Upper lobe of left lung (tissue), 6 donors: ENCODE results near the gene PPIL1. TPM values are rescaled to one million over a fixed set of nuclear protein-coding genes. Genes with fewer than 3 reads are reported as not detected.
A peak's percentile ranks its signal among the peaks of the same experiment; 100 is the strongest.

Experiments used
- ATAC-seq, 2 donors: fragments of 200-7000 bp; cut with Tn5 transposase; one replicate each; pipeline ENCODE4 v1.9.1; 2022; ENCODE audit warnings: mild to moderate bottlenecking in 2 of 2, moderate library complexity in 2 of 2; ENCODE audit not compliant: low FRiP score in 2 of 2
- DNase-seq, 2 donors: peaks; one replicate each; pipeline ENCODE4 v3.0.0-alpha.2; 2019 to 2020
- H3K27ac ChIP-seq, 4 donors: fragments of 200-600 bp; sonication (generic); one replicate each; pipeline ENCODE4 v1.5.1; 2016 to 2019
- H3K27me3 ChIP-seq, 4 donors: fragments of 200-600 bp; sonication (generic); one replicate each; pipeline ENCODE4 v1.5.1; 2017 to 2019
- H3K36me3 ChIP-seq, 4 donors: fragments of 200-600 bp; sonication (generic); one replicate each; pipeline ENCODE4 v1.5.1; 2016 to 2019
- H3K4me1 ChIP-seq, 4 donors: fragments of 200-600 bp; sonication (generic); one replicate each; pipeline ENCODE4 v1.5.1; 2018 to 2019
- H3K4me3 ChIP-seq, 4 donors: fragments of 200-600 bp; sonication (generic); one replicate each; pipeline ENCODE4 v1.5.1; 2017 to 2019; ENCODE audit warnings: mild to moderate bottlenecking in 2 of 4, moderate library complexity in 1 of 4
- H3K9me3 ChIP-seq, 4 donors: fragments of 200-600 bp; sonication (generic); one replicate each; pipeline ENCODE4 v1.5.1; 2018 to 2019
- CTCF ChIP-seq, 6 experiments: fragments of 450-650 bp in 4 of 6; fragments of 200-600 bp in 2 of 6; sonication (generic) in 2 of 6; IDR thresholded peaks; one replicate each; pipeline ENCODE4 v1.5.1; 2016 to 2019; ENCODE audit warnings: antibody characterized with exemption in 6 of 6
- EP300 ChIP-seq, 4 donors: sonication (generic); formaldehyde crosslinking; IDR thresholded peaks; one replicate each; pipeline ENCODE4 v1.5.1; 2017; ENCODE audit warnings: antibody characterized with exemption in 4 of 4, control low read depth in 2 of 4
- POLR2A ChIP-seq, 4 donors: fragments of 450-650 bp; IDR thresholded peaks; one replicate each; pipeline ENCODE4 v1.5.1; 2016 to 2017; ENCODE audit warnings: antibody characterized with exemption in 4 of 4, mild to moderate bottlenecking in 2 of 4
- POLR2AphosphoS5 ChIP-seq, 2 donors: sonication (generic); formaldehyde crosslinking; IDR thresholded peaks; one replicate each; pipeline ENCODE4 v1.5.1; 2017; ENCODE audit warnings: antibody characterized with exemption in 2 of 2
- WGBS, 2 donors: methylation state at CpG; one replicate each; pipeline ENCODE4 v1.1.5; 2017 to 2018; 5-methylcytosine and 5-hydroxymethylcytosine counted together
- total RNA-seq, 6 donors: library from RNA; depleted of rRNA in 4 of 6; stranded (reverse); fragments of >200 nt in 4 of 6; gene quantifications; one replicate each; pipeline versions ENCODE4 v1.1.0 to v1.2.1, GENCODE V29; 2016 to 2021
- donor health status: DM: no; HTN: no; CAD: no; lungs with moderate emphysema.
- donor health status: DM: no; HTN: yes; CAD: no; lungs with severe emphysema.

Gene PPIL1
- total RNA-seq, 6 donors from 2014 or later, result 2.2 to 21.7 (median 11.9) TPM

- no peaks in the 10 kb centered on the region for H3K9me3 ChIP-seq
- WGBS, 2 donors, result 8 to 34% methylated on average over 2 of the region's 2 CpGs
- TF ChIP-seq EP300 (IDR thresholded peaks at IDR 0.05), result peak in 1 of 4 donors; percentile 17
- TF ChIP-seq POLR2AphosphoS5 (IDR thresholded peaks at IDR 0.05), result no peak
- TF ChIP-seq POLR2A (IDR thresholded peaks at IDR 0.05), result no peak
- DNase-seq (peak in 1 of 2 donors; percentile 82), ATAC-seq (peak; percentile 35 to 85)
- no peaks in the 10 kb centered on the region for H3K27me3 ChIP-seq
- peaks cover 12 to 65% (median 20%) of the 10 kb centered on the region in 4 donors for H3K36me3 ChIP-seq
- H3K27ac ChIP-seq, result peak overlapping the region in 3 of 4 donors; percentile 47 to 61 (median 55)
- H3K4me1 ChIP-seq, result peaks cover 8 to 33% (median 24%) of the 10 kb centered on the region in 4 donors
- H3K4me3 ChIP-seq, result no peak overlapping the region
Measured at GRCh38 chr6:36906539-36907325, 32.1 kb upstream of the PPIL1 start.

DNA sequence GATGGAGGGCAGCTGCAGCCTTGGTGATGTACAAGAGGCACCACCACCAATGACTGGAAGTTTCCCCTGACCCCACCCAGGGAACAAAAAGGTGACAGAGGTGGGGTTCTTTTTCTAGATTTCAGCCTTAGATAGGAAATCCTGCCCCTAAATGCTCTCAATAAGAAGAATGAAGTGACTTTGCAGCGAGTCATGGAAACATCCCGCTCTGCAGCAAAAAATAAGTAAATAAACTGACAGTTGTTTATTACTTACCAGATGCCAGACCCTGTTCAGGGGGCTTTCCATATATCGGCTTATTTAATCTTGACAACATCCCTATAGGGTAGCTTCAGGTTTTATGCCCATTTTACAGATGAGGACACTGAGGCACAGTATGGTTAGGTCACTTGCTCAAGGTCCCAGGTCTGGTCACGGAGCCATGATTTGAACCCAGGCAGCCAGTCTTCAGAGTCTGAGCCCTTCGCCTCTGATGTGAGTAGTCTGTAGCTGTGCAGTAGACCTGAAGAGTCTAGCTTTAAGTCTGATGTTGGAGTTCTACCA is 30.3 kb upstream of the PPIL1 start:
- Histone ChIP-seq H3K4me1 (peaks cover 8 to 33% (median 24%) of the 10 kb centered on the region in 4 donors), H3K36me3 (peaks cover 19 to 75% (median 32%) of the 10 kb centered on the region in 4 donors), H3K4me3 (no peak overlapping the region), H3K27me3 (no peaks in the 10 kb centered on the region), H3K9me3 (no peaks in the 10 kb centered on the region), H3K27ac (no peak overlapping the region)
- DNase-seq (no peak), ATAC-seq (no peak)
- WGBS, 2 donors, result 96% methylated on average over 4 to 5 of the region's 5 CpGs
- TF ChIP-seq POLR2AphosphoS5 (IDR thresholded peaks at IDR 0.05), result no peak
- TF ChIP-seq POLR2A (IDR thresholded peaks at IDR 0.05), result no peak
- no peak for TF ChIP-seq CTCF (IDR thresholded peaks at IDR 0.05)
- TF ChIP-seq EP300 (IDR thresholded peaks at IDR 0.05), result no peak

DNA sequence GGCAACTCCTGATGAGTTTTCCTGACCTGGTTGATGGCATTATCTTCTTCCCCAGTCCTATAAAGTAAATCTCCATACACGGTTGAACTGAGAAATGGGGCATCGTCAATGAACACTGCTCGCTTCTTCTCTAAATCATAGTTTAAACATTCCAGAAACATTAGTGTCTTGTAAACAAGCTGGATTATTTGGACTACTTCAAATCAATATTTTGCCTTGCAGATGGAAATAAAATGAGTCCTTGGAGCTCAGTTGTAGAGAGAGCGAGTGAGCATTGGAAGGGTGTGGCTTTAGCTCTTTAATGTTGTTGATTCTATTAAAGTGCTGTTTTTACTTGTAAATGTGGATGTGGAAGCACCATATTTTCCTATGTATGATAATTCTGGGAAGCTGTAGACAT is 29.5 kb upstream of the PPIL1 start:
- ATAC-seq (no peak), DNase-seq (no peak)
- Histone ChIP-seq H3K36me3 (peaks cover 22 to 84% (median 38%) of the 10 kb centered on the region in 4 donors), H3K4me1 (peaks cover 8 to 33% (median 24%) of the 10 kb centered on the region in 4 donors), H3K27ac (peak overlapping the region in 1 of 4 donors; percentile 4), H3K4me3 (no peak overlapping the region), H3K27me3 (no peaks in the 10 kb centered on the region), H3K9me3 (no peaks in the 10 kb centered on the region)
- no peak for TF ChIP-seq POLR2AphosphoS5 (IDR thresholded peaks at IDR 0.05)
- TF ChIP-seq CTCF (IDR thresholded peaks at IDR 0.05), result no peak
- no peak for TF ChIP-seq POLR2A (IDR thresholded peaks at IDR 0.05)
- TF ChIP-seq EP300 (IDR thresholded peaks at IDR 0.05), result no peak
- 78 to 81% methylated on average over 4 of the region's 4 CpGs for WGBS, 2 donors

- peak in 1 of 2 donors; percentile 53 for ATAC-seq
Measured at GRCh38 chr6:36897609-36898008, 23.0 kb upstream of the PPIL1 start.

More at GRCh38 chr6:36897609-36898008, 23.0 kb upstream of the PPIL1 start:
- no peak for TF ChIP-seq POLR2A (IDR thresholded peaks at IDR 0.05)
- peak in 1 of 6 experiments; percentile 8 for TF ChIP-seq CTCF (IDR thresholded peaks at IDR 0.05)
- Histone ChIP-seq H3K9me3 (no peaks in the 10 kb centered on the region), H3K36me3 (peaks cover 20 to 64% (median 40%) of the 10 kb centered on the region in 4 donors), H3K27me3 (no peaks in the 10 kb centered on the region), H3K4me1 (no peaks in the 10 kb centered on the region), H3K4me3 (no peak overlapping the region), H3K27ac (no peak overlapping the region)
- 76 to 81% methylated on average over 6 of the region's 6 CpGs for WGBS, 2 donors
- DNase-seq, result no peak
